GM23338 (cell line): ENCODE measurements around the gene PDF. TPM values are rescaled to one million over a fixed set of nuclear protein-coding genes. Genes with fewer than 3 reads are reported as not detected.

Source experiments
- ATAC-seq: fragments of 200-7000 bp; cut with Tn5 transposase; 3 replicates; pipeline ENCODE4 v1.9.1; 2020
- DNase-seq: peaks from one replicate; pipeline ENCODE4 v3.0.0-alpha.2; 2015; ENCODE audit warnings: low spot score
- H2AFZ ChIP-seq: fragments of 200-600 bp; sonication (generic); 2 replicates; pipeline ENCODE4 v1.8.0; 2016; ENCODE audit warnings: antibody characterized with exemption, mild to moderate bottlenecking, moderate library complexity
- H3F3A ChIP-seq: fragments of 200-600 bp; sonication (generic); replicated peaks from 2 replicates; pipeline ENCODE4 v1.8.0; 2017; ENCODE audit warnings: antibody characterized with exemption, mixed run types, low read depth
- H3K27ac ChIP-seq: fragments of 200-600 bp; sonication (generic); 2 replicates; pipeline ENCODE4 v1.6.1; 2016; ENCODE audit warnings: low read depth
- H3K27me3 ChIP-seq: fragments of 200-600 bp; sonication (generic); 2 replicates; pipeline ENCODE4 v1.8.0; 2016; ENCODE audit warnings: mild to moderate bottlenecking, mixed run types, moderate library complexity; ENCODE audit not compliant: insufficient read depth
- H3K36me3 ChIP-seq: fragments of 200-600 bp; sonication (generic); 2 replicates; pipeline ENCODE4 v1.8.0; 2016; ENCODE audit warnings: mild to moderate bottlenecking; ENCODE audit not compliant: insufficient read depth
- H3K4me1 ChIP-seq: fragments of 200-600 bp; sonication (generic); 2 replicates; pipeline ENCODE4 v1.8.0; 2016; ENCODE audit warnings: mild to moderate bottlenecking, moderate library complexity; ENCODE audit not compliant: insufficient read depth
- H3K4me2 ChIP-seq: fragments of 200-600 bp; sonication (generic); 2 replicates; pipeline ENCODE4 v1.7.1; 2017; ENCODE audit warnings: mixed run types
- H3K4me3 ChIP-seq: fragments of 200-600 bp; sonication (generic); 2 replicates; pipeline ENCODE4 v1.6.1; 2016; ENCODE audit warnings: mixed run types
- H3K79me2 ChIP-seq: fragments of 200-600 bp; sonication (generic); replicated peaks from 2 replicates; pipeline ENCODE4 v1.8.0; 2017; ENCODE audit warnings: mild to moderate bottlenecking; ENCODE audit not compliant: insufficient read depth
- H3K9me2 ChIP-seq: fragments of 200-600 bp; sonication (generic); 2 replicates; pipeline ENCODE4 v1.8.0; 2017; ENCODE audit not compliant: insufficient read depth
- H4K20me1 ChIP-seq: fragments of 200-600 bp; sonication (generic); replicated peaks from 2 replicates; pipeline ENCODE4 v1.8.0; 2017; ENCODE audit warnings: mild to moderate bottlenecking; ENCODE audit not compliant: insufficient read depth
- H3K27ac Mint-ChIP-seq: 2 replicates; pipeline ENCODE4 v1.8.0; 2020; ENCODE audit warnings: inconsistent platforms, mild to moderate bottlenecking, moderate library complexity, mixed read lengths
- H3K27me3 Mint-ChIP-seq: 3 replicates; pipeline ENCODE4 v1.8.0; 2022; ENCODE audit warnings: low read depth, mild to moderate bottlenecking, moderate library complexity, mixed read lengths, inconsistent platforms; ENCODE audit not compliant: insufficient read depth, poor library complexity
- H3K36me3 Mint-ChIP-seq: 3 replicates; pipeline ENCODE4 v1.8.0; 2021; ENCODE audit warnings: low read depth, mild to moderate bottlenecking, inconsistent platforms, moderate library complexity, mixed read lengths
- H3K4me1 Mint-ChIP-seq: 3 replicates; pipeline ENCODE4 v1.8.0; 2020; ENCODE audit warnings: mild to moderate bottlenecking, inconsistent platforms, mixed read lengths
- H3K4me3 Mint-ChIP-seq: 3 replicates; pipeline ENCODE4 v1.8.0; 2021; ENCODE audit warnings: moderate library complexity, mild to moderate bottlenecking, inconsistent platforms, mixed read lengths
- H3K9me3 Mint-ChIP-seq: 3 replicates; pipeline ENCODE4 v1.8.0; 2020; ENCODE audit warnings: moderate library complexity, mild to moderate bottlenecking, inconsistent platforms, mixed read lengths
- ETS1 ChIP-seq: IDR thresholded peaks from 2 replicates; pipeline ENCODE4 v1.6.1; 2016; ENCODE audit warnings: antibody characterized with exemption
- EZH2 ChIP-seq: fragments of 200-600 bp; sonication (generic); IDR thresholded peaks from one replicate; pipeline ENCODE4 v1.8.0; 2017; ENCODE audit warnings: antibody characterized with exemption, mild to moderate bottlenecking, low read depth; ENCODE audit not compliant: unreplicated experiment
- JUNB ChIP-seq: IDR thresholded peaks from one replicate; pipeline ENCODE4 v1.6.1; 2016; ENCODE audit warnings: antibody characterized with exemption; ENCODE audit not compliant: unreplicated experiment
- NANOG ChIP-seq: IDR thresholded peaks from 2 replicates; pipeline ENCODE4 v1.6.1; 2016; ENCODE audit warnings: antibody characterized with exemption, borderline replicate concordance
- POLR2AphosphoS5 ChIP-seq: IDR thresholded peaks from 2 replicates; pipeline ENCODE4 v1.6.1; 2016; ENCODE audit warnings: antibody characterized with exemption, low read depth
- STAT1 ChIP-seq: IDR thresholded peaks from one replicate; pipeline ENCODE4 v1.6.1; 2016; ENCODE audit warnings: antibody characterized with exemption; ENCODE audit not compliant: unreplicated experiment
- ZNF331 ChIP-seq: fragments of 250-450 bp; sonication (Bioruptor Pico); IDR thresholded peaks from 2 replicates; pipeline ENCODE4 v1.5.0; 2020; ENCODE audit warnings: low read depth, mild to moderate bottlenecking, moderate library complexity
- ZNF462 ChIP-seq: fragments of 250-450 bp; sonication (Bioruptor Pico); IDR thresholded peaks from 2 replicates; pipeline ENCODE4 v1.5.0; 2020; ENCODE audit warnings: mild to moderate bottlenecking, moderate library complexity
- polyA plus RNA-seq: library from polyadenylated mRNA; unstranded; fragments of >200 nt; fragmentation: Nextera tagmentation; extraction: Ambion mirVana; gene quantifications from 2 replicates; pipeline ENCODE4 v1.2.1, GENCODE V29; 2016
- total RNA-seq: library from RNA; depleted of rRNA; stranded (reverse); fragments of >200 nt; shearing (Covaris generic); gene quantifications from 2 replicates; pipeline ENCODE4 v1.2.3, GENCODE V29; 2014

Gene PDF
- total and polyA plus RNA-seq, 2 experiments from 2014 or later = 18.8 to 43.4 TPM

GRCh38 chr16:69318911-69319289 is 11.5 kb downstream of the PDF start (continued):
- TF ChIP-seq ZNF462 (no peak), ETS1 (no peak), NANOG (no peak)

- ATAC-seq = no peak
Measured at GRCh38 chr16:69318177-69318910, 12.0 kb downstream of the PDF start.

More at GRCh38 chr16:69318177-69318910, 12.0 kb downstream of the PDF start:
- Histone ChIP-seq H2AFZ (no peak overlapping the region), H3K79me2 (peaks cover 11% of the 10 kb centered on the region), H3K27me3 (no peaks in the 10 kb centered on the region), H3K4me1 (no peaks in the 10 kb centered on the region), H3K27ac (no peak overlapping the region), H4K20me1 (peaks cover 13% of the 10 kb centered on the region), H3K4me2 (no peak overlapping the region), H3K4me3 (no peak overlapping the region), H3K9me2 (no peaks in the 10 kb centered on the region), H3F3A (peaks cover 4% of the 10 kb centered on the region; the same call in 1 of the 2 replicates), H3K36me3 (peaks cover 4% of the 10 kb centered on the region)
- TF ChIP-seq EZH2 = no peak
- TF ChIP-seq JUNB = no peak
- TF ChIP-seq ZNF331 (CRISPR knock-in tag) = no peak
- no peak for TF ChIP-seq STAT1
- no peak; the same call in 1 of the 2 replicates for TF ChIP-seq POLR2AphosphoS5
- Mint-ChIP-seq H3K36me3 (peaks cover 70% of the 10 kb centered on the region), H3K4me3 (no peak overlapping the region), H3K9me3 (no peaks in the 10 kb centered on the region), H3K4me1 (no peaks in the 10 kb centered on the region; the same call in 2 of the 3 replicates), H3K27me3 (peaks cover 19% of the 10 kb centered on the region), H3K27ac (no peak overlapping the region)
- no peak for DNase-seq
